Fibroblast of skin of left biceps (primary cell): ENCODE data around the gene ST6GAL1.

Experiments
- DNase-seq, 2 experiments: peaks; one replicate each; pipeline ENCODE4 v3.0.0-alpha.2; 2013; ENCODE audit warnings: low read depth in 2 of 2

The ST6GAL1 gene

DNA sequence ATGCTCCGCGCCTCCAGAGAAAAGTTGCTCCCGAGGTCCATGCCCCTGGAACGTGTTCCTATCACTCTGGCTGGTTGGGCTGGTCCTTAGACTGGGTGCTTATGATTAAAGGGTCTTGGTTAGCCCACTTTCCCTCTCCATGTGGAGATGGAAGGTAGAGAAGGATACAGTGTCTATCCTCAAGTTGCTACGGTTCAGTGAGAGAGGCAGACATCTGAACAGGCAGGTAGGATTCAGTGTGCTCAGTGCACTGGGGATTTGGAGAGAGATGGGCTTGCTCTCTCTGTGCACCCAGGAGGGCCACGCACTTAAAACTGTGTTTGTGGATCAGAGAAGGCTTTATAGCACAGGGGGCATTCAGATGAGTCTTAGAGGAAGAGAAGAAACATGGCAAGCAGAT lies 146.0 kb downstream of the ST6GAL1 start:
- DNase-seq: no peak

DNA sequence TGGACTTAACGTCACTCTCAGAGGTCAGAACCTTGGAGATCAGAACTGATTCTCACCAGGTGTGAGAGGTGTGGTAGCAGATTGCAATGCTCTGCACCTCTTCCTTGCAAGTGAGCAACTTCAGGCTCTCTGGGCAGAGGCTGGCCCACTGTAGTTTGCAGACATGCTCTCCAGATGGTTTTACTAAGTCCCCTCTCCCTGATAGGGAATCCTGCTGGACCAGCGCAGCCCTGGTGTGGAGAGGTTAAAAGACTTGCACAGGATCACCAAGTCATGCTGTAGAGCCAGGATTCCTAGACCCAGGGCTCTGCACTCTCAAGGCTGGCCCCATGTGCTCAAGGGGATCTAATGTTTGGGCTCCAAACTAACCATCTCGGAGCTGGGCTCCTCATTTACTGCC lies 146.8 kb downstream of the ST6GAL1 start:
- no peak for DNase-seq

DNA sequence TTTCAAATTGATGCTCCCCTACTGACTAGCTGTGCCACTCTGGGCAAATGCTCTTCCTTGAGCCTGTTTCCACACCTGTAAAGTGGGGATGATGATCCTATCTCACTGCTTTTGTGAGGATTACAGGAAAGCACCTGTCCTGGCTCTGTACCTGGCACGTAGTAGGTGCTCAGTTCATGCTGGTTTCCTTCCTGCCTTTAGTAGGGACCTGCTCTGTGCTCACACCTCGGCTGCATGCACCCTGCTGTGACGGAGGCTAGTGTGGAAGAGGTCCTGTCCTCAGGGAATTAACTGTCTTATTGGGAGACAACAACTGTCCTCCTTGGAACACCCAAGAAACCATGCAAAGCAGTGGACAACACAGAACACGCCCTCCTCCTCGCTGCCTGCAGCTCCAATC lies 147.2 kb downstream of the ST6GAL1 start:
- no peak for DNase-seq

DNA sequence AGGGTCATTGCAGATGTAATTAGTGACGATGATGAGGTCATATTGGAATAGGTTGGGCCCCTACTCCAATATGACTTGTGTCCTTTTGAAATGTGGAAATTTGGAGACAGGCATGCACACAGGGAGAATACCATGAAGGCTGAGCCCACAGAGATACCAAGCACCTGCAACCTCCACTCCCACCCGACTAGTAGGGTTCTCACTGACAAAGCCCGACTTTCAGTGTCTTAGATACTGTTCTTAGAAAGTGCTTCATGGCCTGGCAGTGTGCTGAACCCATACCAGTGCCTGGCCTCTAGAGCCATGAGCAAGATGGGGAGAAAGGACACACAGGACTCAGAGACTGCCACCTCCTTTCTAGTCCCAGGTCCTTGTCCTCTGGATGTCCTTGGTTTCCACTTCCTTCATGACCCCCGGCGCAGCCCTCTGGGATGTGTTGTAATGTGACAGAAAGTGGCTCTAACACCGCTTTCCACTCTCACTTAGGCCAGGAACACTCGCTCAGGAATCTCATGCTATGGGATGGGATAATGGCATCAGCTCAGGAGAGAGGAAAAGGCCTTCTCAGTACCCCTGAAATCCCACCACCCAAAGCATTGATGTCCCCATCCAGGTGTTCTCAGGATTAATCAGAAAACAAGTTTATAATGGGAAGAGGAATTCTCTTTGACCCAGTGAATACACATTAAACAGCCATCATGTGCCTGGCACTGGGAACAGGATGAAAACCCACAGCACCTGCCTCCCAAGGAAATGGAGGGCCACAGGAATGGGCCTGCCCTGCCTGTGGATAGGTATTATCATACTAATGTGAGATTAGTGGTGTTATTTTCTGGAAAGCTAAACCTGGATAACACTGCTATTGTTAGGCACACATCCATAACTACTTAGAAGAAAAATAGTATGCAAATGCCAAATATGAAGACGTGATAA lies 149.0 kb downstream of the ST6GAL1 start:
- DNase-seq: no peak

DNA sequence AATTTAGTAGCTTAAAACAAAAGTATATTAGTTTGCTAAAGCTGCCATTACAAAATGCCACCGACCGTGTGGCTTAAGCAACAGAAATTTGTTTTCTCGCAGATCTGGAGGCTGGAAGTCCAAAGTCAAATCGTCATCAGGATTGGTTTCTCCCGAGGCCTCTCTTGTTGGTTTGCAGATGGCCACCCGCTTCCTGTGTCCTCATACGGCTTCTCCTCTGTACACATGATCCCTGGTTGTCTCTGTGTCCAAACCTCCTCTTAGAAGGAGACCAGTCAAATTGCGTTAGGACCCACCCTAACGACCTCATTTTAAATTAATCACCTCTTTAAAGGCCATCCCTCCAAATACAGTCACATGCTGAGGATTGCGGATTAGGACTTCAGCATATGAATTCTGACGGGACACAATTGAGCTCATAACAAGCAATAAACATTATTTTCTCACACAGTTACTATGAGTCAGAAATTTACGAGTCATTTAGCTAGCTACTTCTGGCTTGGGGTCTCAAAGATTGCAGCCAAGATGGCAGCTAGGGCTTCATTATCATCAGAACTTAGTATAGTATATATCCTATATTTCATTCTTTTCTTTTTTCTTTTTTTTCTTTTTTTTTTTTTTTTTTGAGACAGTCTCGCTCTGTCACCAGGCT lies 150.6 kb downstream of the ST6GAL1 start:
- no peak for DNase-seq

DNA sequence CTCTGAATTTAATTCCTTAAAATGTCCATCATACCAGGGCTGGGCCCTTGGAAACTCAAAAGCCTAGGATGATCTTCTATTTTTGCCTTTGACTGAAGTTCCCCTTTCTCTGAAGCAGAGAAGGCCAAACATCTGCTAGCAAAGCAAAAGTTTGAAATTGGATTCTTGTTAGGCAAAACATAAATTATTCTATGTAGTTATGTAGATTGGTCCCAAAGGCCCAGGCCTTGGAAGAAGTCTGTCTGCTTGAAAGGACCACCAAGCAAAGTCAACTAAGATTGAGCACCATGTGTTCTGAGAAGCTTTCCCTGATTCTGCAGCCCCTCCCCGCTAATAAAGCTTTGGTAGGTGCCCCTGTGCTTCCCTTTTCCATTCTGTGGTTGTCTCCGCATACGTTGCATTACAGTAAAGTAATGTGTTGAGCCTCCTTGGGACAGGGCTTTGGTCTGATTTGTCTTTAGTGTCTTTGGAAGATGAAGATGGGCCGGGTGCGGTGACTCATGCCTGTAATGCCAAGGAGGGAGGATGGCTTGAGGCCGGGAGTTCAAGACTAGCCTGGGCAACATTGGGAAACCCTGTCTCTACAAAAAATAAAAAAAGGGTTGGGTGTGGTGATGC lies 152.5 kb downstream of the ST6GAL1 start:
- no peak for DNase-seq

DNA sequence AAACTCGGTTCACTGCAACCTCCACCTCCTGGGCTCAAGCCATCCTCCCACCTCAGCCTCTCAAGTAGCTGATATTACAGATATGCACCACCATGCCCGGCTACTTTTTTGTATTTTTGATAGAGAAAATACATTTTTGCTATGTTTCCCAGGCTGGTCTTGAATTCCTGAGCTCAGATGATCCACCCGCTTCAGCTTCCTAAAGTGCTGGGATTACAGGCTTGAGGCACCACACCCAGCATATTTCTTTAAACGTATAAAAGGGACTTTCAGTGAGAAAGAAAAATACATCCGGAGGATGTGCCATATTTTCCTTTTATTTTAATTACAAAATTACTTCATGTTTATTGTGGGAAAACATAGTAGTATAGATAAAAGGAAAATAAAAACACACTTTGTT lies 153.8 kb downstream of the ST6GAL1 start:
- DNase-seq: no peak

DNA sequence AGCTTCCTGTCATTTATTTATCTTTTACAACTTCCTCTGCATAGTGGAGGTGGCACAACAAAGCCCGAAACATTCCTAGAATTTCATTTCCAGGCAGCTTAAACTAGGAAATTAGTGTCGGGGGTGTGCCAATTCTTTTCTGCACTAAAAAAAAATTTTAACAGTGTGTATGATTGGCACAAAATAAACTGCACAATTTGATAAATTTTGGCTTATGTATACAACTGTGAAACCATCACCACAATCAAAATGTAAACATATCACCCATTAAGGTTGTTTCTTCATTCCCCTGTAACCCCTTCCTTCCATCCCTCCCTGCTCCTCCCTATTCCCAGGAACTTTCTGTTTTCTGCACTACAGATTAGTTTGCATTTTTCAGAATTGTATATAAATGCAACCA lies 154.3 kb downstream of the ST6GAL1 start:
- no peak for DNase-seq

DNA sequence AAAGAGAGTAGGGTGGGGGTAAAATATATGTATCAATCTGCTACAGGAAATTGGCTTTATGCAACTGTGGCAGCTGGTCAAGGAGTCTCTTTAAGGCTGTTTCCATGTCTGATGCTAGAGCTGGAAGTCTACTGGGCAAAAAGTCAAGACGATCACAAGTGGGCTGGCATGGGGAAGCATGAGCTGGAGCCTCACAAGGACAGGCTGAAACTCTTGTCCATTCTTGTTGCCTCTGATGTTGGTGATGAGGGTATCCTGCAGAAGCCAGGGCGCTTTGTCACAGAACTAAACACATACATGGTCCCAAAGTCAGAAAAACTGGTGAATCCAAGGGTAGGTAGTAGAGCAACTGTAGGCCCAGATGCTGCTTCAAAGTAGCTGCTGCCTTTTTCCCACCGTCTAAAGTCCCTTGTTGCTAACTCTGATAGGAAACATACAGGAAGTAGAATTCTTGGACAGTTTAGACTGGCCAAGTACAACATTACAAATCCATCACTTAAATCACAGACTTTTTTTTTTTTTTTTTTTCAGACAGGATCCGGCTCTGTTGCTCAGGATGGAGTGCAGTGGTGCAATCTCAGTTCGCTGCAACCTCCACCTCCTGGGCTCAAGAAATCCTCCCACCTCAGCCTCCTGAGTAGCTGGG lies 154.8 kb downstream of the ST6GAL1 start:
- no peak for DNase-seq

DNA sequence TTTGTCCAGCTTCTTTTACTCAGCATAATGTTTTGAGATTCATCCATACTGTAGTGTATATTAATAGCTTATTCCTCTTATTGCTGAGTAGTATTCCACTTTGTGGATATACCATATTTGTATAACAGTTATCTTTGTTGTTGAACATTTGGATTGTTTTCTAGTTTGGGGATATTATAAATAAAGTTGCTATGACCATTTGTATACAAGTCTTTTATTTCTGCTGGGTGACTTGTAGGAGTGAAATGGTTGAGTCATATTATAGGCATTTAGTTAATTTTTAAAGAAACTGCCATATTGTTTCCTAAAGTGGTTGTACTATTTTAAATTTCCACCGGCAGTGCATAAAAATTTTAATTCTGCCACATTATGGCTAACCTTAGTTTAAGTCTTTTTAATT lies 155.6 kb downstream of the ST6GAL1 start:
- no peak for DNase-seq

DNA sequence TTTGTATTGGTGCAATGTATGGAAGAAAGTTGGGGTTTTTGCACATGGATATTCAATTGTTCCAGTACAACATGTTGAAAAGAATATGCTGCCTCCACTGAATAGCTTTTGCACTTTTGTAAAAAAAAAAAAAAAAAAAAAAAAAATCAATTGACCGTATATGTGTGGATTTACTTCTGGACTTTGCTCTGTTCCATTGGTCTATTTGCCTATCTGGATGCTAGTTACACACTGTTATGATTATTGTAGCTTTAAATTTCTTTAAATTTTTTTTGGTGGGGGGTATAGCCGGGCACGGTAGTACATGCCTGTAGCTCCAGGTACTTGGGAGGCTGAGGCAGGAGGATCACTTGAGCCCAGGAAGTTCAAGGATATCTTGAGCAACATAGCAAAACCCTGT lies 156.5 kb downstream of the ST6GAL1 start:
- DNase-seq: no peak

DNA sequence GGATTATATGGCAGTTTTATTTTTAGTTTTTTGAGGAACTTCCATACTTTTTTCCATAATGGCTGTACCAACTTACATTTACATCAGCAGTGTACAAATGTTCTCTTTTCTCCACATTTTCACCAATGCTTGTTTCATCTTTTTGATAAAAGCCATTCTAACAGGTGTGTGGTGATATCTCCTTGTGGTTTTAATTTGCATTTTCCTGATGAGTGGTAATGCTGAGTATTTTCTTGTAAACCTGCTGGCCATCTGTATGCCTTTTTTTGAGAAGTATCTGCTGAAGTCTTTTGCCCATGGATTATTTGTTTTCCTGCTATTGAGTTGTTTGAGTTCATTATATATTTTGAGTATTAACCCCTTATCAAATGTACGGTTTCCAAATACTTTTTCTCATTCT lies 158.4 kb downstream of the ST6GAL1 start:
- DNase-seq: no peak

DNA sequence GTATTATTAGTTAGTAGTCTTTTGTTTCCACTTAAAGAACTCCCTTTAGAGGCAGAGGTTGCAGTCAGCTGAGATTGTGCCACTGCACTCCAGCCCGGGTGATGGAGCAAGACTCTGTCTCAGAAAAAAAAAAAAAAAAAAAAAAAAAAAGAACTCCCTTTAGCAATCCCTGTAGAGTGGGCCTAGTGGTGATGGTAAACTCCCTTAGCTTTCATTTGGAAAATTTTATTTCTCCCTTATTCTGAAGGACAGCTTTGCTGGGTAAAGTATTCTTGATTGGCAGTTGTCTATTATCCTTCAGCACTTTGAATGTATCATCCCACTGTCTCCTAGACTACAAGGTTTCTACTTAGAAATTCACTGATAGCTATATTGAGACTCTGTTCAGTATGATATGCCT lies 163.0 kb downstream of the ST6GAL1 start:
- DNase-seq: no peak

DNA sequence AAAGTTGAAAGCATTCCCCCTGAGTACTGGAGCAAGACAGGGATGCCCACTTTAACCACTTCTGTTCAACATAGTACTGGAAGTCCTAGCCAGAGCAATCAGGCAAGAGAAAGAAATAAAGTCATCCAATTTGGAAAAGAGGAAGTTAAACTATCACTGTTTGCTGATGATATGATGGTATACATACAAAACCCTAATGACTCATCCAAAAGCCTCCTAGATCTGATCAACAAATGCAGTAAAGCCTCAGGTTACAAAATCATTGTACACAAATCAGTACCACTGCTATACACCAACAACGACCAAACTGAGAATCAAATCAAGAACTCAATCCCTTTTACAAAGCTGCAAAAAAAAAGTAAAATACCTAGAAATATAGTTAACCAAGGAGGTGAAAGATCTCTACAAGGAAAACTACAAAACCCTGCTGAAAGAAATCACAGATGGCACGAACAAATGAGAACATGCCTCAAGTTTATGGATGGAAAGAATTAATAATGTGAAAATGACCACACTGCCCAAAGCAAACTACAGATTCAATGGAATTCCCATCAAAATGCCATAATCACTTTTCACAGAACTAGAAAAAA lies 168.7 kb downstream of the ST6GAL1 start:
- DNase-seq: no peak

DNA sequence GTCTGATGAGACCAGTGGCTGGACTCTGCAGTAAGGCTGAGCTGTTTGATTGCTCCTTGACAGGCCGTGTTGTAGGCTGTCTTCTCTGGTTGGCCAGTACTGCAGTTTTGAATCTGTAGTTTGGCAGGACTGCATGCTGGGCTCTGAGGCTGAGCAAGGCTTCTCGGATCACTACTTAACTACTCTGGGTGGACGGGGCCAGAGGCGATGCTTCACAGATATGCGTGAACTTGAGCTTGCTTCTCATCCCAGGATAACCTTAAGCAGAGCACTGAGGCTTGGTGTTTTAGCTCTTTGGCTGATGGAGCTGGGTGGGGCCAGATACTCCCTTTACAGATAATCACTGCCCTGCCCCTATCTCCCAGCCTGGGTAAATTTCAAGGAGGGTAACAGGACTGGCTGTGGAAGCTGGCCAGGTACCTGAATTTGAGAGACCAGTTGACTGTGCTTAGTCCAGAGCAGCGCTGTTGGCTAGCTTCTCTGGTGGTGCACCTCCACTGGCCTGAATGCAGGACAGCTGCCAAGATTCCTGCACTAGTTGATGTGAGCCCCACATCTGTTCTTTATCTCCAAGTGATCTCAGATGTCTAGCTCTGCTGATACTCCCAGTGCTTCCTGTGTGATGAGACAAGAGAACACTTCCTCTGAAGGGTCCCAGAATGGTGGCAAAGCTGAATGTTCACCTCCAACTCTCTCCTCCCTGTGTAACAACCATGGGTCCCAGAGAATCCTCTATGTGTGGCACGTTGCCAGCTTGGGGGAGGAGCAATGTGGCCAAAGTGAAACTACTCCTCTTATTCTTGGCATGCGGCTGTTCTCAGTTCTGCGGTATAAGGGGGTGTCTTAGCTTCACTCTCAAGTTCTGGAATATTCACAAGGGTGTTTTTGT lies 171.1 kb downstream of the ST6GAL1 start:
- peak; percentile 64 to 72 for DNase-seq

DNA sequence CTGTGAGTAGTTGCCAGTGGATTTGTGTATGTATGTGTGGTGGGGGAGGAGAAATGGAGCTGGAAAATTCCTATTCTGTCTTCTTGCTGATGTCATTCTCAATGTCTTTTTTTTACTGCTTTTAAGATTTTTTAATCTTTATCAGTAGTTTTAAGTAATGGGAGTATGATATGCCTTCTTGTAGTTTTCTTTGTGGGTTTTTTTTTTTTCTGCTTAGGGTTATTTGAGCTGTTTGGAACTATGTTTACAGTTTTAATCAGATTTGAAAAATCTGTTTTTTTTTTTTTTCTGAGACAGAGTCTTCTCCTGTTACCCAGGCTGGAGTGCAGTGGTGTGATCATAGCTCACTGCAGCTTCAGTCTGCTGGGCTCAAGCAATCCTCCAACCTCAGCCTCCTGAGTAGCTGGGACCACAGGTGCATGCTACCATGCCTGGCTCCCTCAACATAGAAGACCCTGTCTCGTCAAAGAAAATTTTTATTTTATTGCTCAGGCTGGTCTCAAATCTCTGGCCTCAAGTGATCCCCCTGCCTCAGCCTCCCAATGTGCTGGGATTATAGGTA lies 171.8 kb downstream of the ST6GAL1 start:
- DNase-seq: no peak

DNA sequence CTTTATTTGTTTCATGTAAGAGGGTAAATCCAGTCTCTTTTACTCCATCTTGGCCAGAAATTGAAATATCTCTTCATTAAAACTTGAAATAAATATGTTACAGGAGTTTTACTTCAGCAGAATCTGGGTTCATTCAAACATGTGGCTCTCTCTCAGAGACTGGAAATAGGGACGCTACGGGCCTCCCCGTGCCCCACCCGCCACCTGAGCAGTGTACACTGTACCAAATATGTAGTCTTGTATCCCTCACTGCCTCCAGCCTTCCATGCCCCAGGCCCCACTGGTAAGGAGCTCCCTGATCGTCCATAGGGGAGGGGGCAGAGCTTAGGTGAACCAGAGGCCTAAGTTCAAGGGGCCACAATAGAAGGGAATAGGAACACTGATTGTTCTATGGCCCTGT lies 172.9 kb downstream of the ST6GAL1 start:
- DNase-seq: no peak

DNA sequence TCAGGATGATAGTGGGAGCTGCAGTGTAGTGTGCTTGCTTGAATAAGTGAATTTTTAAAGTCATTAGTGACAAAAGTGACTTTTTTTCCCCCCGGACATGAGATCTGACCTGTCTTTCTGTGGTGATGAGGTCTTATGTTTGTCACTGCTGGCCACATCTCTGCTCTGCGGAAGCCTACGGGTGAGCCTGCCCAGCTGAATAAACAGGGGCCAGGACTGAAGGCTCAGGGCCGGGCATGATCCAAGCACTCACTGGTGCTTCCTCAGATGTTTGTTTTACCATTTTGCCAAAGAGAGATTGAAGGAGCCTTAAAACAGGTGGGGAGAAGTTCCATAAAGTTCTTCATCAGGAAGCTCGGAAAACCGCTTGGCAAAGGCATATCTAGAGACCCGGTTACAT lies 174.0 kb downstream of the ST6GAL1 start:
- DNase-seq: no peak

DNA sequence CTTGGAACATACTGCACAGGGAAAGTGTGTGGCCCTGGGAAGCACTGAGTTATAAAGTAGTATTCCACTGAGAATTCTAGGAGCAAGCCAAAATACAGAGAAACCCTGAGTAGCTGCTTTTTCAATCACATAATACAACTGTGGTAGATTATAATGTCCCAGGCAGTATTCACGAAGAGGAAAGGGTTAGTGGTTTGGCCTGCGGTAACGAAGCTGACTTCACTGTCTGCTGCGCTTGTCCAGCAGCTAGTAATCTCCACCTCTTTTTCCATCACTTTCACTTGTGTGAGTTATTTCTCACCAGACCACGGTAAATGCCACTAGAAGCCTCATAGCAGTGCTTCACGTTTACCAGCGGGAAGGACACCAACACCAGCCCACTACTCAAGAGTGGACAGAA lies 174.6 kb downstream of the ST6GAL1 start:
- peak in 1 of 2 experiments; percentile 12 for DNase-seq

DNA sequence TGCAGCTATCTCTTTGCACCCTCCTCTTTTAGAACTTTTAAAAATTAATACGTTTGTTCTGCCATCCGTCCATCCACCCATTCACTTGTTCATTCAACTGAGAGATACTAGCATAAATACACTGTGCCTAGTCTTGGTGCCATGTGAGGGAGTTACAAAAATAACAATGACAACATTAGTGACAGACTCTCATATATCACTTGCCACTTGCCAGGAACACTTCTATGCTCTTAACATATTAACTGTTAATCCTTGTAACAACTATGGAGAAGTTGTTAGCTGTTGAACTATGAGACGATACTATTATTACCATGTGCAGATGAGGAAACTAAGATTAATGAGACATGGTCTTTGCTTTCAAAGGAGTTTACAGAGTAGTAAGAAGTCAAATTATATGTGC lies 175.4 kb downstream of the ST6GAL1 start:
- DNase-seq: no peak

DNA sequence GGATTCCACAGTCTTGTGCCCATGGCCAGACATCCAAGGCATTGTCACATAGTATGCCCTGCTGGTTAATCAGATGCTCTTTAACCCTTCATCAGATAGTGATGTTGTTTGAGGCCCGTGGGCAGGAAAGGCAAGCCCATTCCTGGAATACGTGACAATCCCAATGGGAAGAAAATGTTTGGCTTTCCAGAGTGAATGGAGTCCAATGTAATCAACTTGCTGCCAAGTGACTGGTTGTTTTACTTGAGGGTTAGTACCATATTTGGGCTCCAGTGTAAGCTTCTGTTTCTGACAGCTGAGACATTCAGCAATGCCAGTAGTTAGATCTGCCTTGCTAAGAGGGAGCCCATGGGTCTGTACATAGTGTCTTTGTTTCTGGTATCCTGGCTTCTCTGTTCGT lies 177.7 kb downstream of the ST6GAL1 start:
- no peak for DNase-seq
